ENCODE data around the gene CDH13.

- TF ChIP-seq CTCF (IDR thresholded peaks at IDR 0.05) (no peak), POLR2A (IDR thresholded peaks at IDR 0.05) (no peak)
These were observed 763.0 kb downstream of the CDH13 start for GRCh38 chr16:83389751-83390150.

All from Peyer's patch (tissue), 4 donors.